ENCODE measurements around the gene PKDCC.
"Not testable (repeated sequence)": the region's sequence is repeated elsewhere in the genome, so short reads cannot be mapped to it uniquely, and the experiment has no call there.

The PKDCC gene

GRCh38 chr2:42030829-42031228, 17.0 kb upstream of the PKDCC start:
- DNase-seq, result no peak

DNA sequence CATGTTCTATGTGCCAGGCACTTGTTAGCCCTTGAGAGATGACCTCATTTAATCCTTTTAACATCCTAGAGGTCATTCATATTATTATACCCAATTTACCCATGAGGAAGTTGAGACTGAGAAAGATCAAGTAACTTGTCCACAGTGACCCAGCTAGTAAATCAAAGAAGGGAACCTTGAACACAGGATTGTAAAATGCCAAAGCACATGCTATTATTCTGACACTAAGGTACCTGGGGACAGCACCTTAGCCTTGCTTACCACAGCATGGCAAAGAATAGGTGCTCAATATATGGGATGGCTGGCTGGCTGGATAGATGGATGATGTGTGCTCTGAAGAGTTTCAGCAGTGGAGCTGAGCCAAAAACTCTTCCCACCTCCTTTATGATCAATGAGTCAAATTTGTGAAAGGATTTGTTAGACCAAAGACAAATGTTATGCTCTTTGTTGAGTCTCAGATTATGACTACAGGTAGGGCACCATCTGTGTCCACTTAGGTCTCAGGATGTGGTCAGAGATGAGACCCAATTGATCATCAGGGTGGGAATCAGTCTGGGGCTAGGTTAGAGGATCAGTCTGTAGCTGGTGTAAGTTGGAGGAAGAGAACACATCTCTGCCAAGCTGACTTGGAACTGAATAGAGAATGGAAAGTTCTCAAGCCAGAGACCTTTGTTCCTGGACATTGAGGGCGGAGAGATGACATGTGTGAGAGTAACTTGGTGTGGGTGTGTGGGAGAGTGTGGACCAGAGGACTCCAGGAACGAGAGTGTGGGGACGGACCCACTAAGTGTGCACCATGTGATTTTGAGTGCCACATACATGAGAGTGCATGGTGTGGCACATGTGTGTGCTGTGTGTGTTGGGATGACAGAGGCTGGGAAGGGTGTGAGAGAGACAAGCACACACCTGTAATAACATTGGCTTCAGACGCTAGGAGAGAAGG, 16.3 kb upstream of the PKDCC start:
- no peak for DNase-seq

DNA sequence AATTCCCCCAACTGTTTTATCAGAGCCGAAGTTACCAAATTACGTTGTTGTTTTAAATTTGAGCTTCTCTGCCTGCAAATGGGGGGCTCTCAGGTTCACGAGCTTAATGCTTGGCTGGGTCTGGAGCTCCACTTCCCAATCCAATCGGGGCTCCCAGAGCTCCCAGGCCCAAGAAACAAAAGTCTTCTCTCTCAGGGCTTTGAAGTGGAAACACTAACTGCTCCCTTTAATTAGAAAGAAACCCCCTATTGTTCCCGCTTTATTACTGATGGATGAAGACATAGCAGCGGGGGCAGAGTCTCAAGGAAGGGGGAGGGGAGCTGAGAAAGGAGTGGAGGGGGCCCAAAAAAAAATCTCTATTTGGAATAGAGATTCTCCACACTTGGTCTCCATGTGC, 15.6 kb upstream of the PKDCC start:
- no peak for DNase-seq

- DNase-seq, result no peak
These were observed 15.1 kb upstream of the PKDCC start for GRCh38 chr2:42032745-42033144.

DNA sequence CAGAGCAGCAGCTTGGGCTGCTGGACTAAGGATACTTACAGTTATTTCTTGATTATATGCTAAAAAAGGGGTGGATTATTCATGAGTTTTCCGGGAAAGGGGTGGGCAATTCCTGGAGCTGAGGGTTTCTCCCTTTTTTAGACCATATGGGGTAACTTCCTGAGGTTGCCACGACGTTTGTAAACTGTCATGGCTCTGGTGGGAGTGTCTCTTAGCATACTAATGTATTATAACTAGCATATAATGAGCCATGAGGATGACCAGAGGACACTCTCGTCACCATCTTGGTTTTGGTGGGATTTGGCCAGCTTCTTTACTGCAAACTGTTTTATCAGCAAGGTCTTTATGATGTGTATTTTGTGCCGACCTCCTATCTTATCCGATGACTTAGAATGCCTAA, 13.7 kb upstream of the PKDCC start:
- DNase-seq, result not testable (repeated sequence)

DNA sequence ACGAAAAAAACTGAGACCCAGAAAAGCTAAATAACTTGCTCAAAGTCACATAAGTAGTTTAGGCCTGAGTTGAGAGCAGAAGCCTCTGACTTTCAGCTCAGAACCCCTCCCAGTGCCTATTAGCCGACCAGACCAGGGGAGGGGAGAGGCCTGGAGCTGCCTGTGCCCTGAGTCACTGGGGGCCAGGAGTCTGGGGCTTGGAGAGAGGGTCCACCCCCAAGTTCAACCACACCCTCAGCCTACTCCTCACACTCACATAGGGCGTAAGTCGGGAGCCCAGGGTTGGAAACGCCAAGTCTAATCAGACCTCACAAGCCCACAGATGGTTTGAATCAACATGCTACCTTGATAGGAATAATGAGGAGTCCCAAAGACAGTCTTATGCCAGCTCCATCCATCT, 12.6 kb upstream of the PKDCC start:
- DNase-seq, result no peak

- no peak for DNase-seq
These were observed 11.4 kb upstream of the PKDCC start for GRCh38 chr2:42036413-42036812.

DNA sequence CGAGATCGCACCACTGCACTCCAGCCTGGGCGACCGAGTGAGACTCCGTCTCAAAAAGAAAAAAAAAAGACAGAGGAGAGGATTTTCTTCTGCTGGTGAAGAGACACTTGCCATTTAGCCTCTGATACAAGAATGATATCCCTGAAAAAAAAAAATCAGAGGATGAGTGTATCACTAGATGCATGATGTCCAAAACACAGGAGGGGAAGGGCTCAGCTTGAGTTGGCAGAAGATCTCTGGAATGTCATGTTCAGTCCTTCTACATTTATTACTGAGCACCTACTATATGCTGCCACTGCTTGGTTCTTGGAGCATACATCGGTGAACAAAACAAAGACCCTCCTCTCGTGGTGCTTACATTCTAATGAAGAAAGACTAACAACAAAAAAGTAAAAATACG, 10.9 kb upstream of the PKDCC start:
- DNase-seq, result no peak

DNA sequence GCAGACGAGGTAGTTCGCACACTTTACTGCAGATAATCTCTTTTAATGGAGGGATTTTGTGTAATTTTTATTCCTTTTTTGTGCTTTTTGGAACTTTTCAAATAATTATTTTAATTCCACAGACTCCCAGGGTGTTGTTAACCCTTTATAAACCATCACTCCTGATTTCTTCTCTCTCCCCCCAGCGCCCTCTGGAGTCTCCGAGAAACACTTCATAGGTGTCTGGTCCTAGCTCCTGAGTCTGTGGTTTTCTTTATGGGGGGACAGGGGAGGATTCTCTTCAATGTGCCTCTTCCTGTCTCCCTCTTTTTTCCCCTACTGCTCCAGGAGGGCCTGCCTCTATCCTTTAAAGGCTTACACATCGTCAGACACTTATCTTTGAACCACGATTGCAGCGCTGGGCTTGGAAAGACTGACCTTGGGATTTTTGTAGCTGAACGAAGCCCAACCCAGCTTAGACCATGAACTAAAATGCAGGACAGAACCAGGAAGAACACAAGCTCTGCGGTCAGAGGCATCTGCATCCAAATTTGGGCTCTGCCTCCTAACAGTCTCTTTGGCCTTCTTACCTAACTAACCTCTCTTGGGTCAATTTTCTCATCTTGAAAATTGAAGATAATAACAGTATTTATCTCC, 7.1 kb upstream of the PKDCC start:
- DNase-seq, result no peak

GRCh38 chr2:42041377-42042127, 6.3 kb upstream of the PKDCC start:
- DNase-seq, result no peak

DNA sequence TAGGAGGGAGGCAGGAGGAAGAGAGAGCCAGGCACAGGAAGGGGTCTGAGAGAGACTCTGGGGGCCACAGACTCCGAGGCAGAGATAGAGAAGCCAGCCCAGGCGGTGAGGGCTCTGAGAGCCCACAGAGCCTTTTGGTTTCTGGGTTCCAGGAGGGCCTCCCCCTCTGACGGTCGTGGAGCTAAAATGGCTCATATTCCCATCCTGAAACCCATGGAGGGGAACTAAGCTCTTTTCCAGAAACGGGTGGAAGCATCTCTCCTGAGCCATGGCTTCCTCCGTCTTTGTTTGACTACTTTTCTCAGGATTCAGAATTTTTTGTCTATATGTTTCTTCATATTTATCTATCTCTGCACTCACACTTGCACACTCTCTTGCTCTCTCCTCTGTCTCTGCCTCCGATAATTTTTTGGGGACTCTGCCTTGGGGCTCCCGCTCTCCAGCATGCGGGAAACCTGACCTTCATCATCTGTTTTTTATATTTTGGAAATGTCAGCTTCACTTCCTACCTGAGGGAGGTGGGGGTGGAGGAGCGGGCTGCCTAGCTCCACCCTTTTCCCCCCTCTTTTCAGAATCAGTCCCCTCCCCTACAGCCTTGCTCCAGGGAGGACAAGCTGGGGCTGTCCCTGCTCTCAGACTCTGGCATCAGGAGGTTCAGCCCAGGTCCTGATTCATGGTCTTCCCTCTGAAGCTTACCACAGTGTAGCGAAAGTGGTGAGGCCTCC, 5.0 kb upstream of the PKDCC start:
- no peak for DNase-seq

DNA sequence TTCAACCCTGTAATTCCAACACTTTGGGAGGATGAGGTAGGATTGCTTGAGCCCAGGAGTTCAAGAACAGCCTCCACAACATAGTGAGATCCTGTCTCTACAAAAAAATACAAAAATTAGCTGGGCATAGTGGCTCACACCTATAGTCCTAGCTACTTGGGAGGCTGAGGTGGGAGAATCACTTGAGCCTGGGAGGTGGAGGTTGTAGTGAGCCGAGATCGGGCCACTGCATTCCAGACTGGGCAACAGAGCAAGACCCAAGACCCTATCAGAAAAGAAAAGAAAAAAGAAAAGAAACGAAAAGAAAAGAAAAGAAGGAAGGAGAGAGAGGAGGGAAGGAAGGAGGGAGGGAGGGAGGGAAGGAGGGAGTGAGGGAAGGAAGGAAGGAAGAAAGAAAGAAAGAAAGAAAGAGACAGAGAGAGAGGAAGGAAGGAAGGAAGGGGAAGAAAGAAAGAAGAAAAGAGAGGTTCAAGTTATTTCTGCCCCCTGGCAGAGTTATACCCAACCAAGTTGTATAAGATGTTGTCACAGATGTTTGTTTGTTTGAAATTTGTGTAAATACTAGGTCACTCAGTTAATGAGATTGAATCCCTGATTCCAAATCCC, 3.9 kb upstream of the PKDCC start:
- DNase-seq, result no peak

DNA sequence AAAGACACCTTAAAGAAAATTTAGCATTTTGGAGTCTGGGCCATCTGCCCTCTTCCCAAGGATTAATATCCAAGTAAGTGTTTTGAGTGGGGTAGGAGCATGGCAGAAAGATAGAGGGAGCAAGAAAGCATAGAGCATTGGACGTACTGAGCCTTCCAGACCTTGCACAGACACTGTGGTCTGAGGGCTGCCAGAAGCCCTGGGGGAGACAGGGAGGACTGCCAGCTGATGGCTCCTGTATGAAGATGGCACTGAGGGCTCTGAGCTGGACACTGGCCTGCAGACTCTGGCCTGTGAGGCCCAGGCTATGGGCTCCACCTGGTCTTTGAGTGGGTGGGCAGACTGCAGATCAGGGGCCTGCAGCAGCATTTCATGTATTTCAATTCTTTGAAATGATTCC, 2.9 kb upstream of the PKDCC start:
- no peak for DNase-seq

- DNase-seq, result no peak
These were observed 2.5 kb upstream of the PKDCC start for GRCh38 chr2:42045352-42045751.

- DNase-seq, result no peak
These were observed 1.7 kb upstream of the PKDCC start for GRCh38 chr2:42045848-42046748.

DNA sequence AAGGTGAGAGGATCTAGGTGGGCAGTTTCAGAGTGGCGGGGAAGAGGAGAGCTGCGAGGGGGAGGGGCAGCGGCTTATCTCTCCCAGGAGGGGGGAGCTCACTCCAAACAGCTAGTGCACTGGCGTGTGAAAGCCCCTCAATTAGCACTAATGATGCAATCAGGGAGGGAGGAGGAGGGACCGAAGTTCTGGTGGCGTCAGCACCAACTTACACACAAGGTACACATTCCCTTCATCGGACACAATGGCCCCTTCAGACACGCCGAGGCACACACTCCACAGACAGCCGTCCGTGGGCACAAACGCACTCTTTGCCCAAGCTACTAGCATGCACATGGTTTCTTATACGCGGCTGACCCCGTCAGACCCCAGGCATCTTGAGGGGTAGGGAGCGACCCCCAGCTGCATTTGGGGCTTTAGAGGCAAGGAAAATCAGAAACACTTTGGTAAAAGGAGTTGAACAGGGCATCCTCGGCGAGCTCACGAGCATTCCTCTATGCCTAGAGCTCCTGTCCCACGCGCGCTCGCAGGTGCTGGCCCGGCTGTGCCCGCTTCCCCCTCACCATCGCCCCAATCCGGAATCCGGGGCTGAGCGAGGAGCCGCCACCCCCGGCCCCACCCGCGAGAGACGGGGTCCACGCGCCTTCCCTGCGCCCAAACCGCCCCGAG, 868 bp upstream of the PKDCC start:
- DNase-seq, result no peak

DNA sequence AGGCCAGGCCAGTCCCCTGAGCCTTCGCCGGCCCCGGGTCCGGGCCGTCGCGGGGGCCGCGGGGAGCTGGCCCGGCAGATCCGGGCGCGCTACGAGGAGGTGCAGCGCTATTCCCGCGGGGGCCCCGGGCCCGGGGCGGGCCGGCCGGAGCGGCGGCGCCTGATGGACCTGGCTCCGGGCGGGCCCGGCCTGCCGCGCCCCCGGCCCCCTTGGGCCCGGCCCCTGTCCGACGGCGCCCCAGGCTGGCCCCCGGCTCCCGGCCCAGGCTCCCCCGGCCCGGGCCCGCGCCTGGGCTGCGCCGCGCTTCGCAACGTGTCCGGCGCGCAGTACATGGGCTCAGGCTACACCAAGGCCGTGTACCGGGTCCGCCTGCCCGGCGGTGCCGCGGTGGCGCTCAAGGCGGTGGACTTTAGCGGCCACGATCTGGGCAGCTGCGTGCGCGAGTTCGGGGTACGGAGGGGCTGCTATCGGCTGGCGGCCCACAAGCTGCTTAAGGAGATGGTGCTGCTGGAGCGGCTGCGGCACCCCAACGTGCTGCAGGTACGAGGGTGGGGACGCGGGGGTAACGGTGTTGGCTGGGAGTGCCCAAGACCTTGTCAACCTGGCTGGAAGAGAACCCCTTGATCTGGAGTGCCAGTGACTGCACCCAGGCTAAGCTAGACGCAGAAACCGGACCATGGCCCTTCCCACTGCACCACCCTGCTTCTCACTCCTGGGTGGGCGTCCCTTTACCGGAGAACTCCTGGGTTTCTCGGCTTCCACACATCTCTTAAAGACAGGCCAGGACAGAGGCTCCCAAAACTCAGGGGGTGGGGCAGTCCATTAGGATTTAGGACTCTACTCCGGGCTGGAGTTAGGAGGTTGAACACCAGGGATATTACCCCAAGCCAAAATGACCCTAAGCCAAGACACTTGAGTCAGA, 739 bp downstream of the PKDCC start:
- DNase-seq, result no peak

- no peak for DNase-seq
These were observed 1.6 kb downstream of the PKDCC start for GRCh38 chr2:42049221-42050009.
